ENCODE measurements around the gene PRDM5. TPM values are rescaled to one million over a fixed set of nuclear protein-coding genes. Genes with fewer than 3 reads are reported as not detected.

PRDM5 gene
- total and polyA plus RNA-seq, 7 experiments from 2014 or later = 0.15 to 1.1 (median 0.54) TPM; not detected in 2

DNA sequence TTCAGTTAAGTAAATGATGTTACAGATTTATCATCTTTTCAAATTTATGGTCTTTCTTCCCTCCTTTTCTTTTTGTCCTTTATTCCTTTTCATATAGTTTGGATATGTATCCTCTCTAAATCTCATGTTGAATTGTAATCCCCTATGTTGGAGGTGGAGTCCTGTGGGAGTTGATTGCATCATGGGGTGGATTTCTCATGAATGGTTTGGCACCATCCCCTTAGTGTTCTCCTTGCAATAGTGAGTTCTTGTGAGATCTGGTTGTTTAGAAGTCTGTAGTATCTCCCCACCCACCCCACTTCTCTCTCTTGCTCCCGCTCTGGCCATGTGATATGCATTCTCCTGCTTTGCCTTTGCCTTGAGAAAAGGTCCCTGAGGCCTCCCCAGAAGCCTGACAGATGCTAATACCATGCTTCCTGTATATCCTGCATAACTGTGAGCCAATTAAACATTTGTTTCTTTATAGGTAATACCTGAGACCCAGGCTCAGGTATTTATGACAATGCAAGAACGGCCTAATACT lies 236.7 kb downstream of the PRDM5 start:
- Mint-ChIP-seq H3K4me3 (no peak overlapping the region), H3K27ac (no peak overlapping the region), H3K27me3 (peaks cover 0 to 9% (median 6%) of the 10 kb centered on the region in 5 donors), H3K36me3 (no peaks in the 10 kb centered on the region), H3K9me3 (no peaks in the 10 kb centered on the region), H3K4me1 (peaks cover 0 to 2% (median 0%) of the 10 kb centered on the region in 7 donors)
- no peaks in the 10 kb centered on the region for H3K4me1 ChIP-seq (ENCODE audit: control insufficient read depth in 2 of 2, insufficient read depth in 2 of 2, low read length in 2 of 2)
- no peaks in the 10 kb centered on the region for H3K27me3 ChIP-seq (ENCODE audit: control insufficient read depth in 2 of 2, insufficient read depth in 2 of 2, low read length in 2 of 2)
- ChIA-PET CTCF (no interaction called here), POLR2A (no interaction called here)
- no peak overlapping the region for H3K27ac ChIP-seq (ENCODE audit: low read depth, low read length)
- DNase-seq (no peak), ATAC-seq (no peak)
- no peak overlapping the region for H3K4me3 ChIP-seq (ENCODE audit: low read length)
- no peaks in the 10 kb centered on the region for H3K36me3 ChIP-seq (ENCODE audit: control insufficient read depth in 2 of 3, insufficient read depth in 3 of 3, low read length in 3 of 3)
- intact Hi-C loops (cut with micrococcal nuclease) = no loop called here
- H3K9me3 ChIP-seq (ENCODE audit: control insufficient read depth in 2 of 3, low read length in 3 of 3) = no peaks in the 10 kb centered on the region

DNA sequence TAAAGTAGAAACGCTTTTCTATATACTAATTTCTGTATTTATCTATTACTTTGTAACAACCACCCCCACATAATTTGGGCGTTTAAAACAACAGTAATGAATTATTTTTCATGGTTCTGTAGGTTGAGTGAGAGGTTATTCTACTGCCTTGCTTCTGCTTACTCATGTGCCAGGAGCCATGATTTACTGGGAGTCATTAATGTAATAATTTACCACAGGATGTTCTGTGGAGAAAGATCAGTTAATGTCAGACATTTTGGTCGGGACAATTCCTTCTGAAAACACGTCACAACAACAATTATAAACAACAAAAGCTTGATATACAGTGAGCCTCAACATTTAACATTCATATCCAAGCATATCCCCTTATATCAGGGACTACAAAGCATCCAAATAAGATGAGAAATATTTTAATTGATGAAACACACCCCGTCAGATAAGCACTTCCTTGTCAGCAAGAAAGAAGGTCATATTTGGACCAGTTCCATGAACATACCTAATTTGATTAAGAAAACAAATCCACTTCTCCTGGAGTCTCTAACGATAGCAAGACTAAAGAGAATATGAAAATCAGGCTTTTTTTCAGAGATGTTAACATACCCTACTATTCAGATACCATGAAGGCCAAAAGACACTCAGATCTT lies 238.5 kb downstream of the PRDM5 start:
- H3K36me3 Mint-ChIP-seq = no peaks in the 10 kb centered on the region
- no peak overlapping the region for H3K27ac ChIP-seq (ENCODE audit: low read depth, low read length)
- ChIA-PET CTCF (no interaction called here), POLR2A (no interaction called here)
- intact Hi-C loops (cut with micrococcal nuclease) = no loop called here
- no peak for ATAC-seq
- H3K4me3 Mint-ChIP-seq = no peak overlapping the region
- H3K27ac Mint-ChIP-seq = no peak overlapping the region
- H3K9me3 ChIP-seq (ENCODE audit: control insufficient read depth in 2 of 3, low read length in 3 of 3) = no peaks in the 10 kb centered on the region
- H3K4me1 ChIP-seq (ENCODE audit: control insufficient read depth in 2 of 2, insufficient read depth in 2 of 2, low read length in 2 of 2) = no peaks in the 10 kb centered on the region
- H3K27me3 ChIP-seq (ENCODE audit: control insufficient read depth in 2 of 2, insufficient read depth in 2 of 2, low read length in 2 of 2) = no peaks in the 10 kb centered on the region
- H3K9me3 Mint-ChIP-seq = no peaks in the 10 kb centered on the region
- H3K36me3 ChIP-seq (ENCODE audit: control insufficient read depth in 2 of 3, insufficient read depth in 3 of 3, low read length in 3 of 3) = no peaks in the 10 kb centered on the region
- peaks cover 3 to 9% (median 8%) of the 10 kb centered on the region in 5 donors for H3K27me3 Mint-ChIP-seq
- H3K4me3 ChIP-seq (ENCODE audit: low read length) = no peak overlapping the region
- DNase-seq = no peak
- peaks cover 0 to 2% (median 0%) of the 10 kb centered on the region in 7 donors for H3K4me1 Mint-ChIP-seq

DNA sequence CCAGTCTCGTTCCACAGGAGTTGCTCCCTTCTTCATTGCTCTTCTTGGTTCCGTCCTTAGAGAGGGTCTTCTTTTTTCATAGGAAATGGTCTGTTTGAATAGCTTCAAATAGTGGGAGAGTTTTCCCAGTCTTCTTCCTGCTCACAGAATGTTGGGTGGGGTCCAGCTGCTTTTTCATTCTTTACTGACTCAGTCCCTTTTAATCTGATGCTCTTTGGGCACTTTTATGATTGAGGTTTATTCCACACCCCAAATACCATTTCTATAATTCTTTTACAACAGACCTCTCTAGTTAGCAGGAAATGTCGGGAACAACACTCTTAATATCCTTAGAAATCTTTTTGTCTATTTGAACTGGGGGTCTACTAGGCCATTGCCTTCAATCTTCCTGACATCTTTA lies 239.5 kb downstream of the PRDM5 start:
- CTCF ChIA-PET = no interaction called here
- Mint-ChIP-seq H3K4me3 (no peak overlapping the region), H3K36me3 (no peaks in the 10 kb centered on the region), H3K27me3 (peaks cover 3 to 14% (median 6%) of the 10 kb centered on the region in 5 donors), H3K4me1 (peaks cover 0 to 2% (median 0%) of the 10 kb centered on the region in 7 donors), H3K9me3 (no peaks in the 10 kb centered on the region), H3K27ac (no peak overlapping the region)
- ATAC-seq (no peak), DNase-seq (no peak)
- no peaks in the 10 kb centered on the region for H3K9me3 ChIP-seq (ENCODE audit: control insufficient read depth in 2 of 3, low read length in 3 of 3)
- H3K4me3 ChIP-seq (ENCODE audit: low read length) = no peak overlapping the region
- no peaks in the 10 kb centered on the region for H3K27me3 ChIP-seq (ENCODE audit: control insufficient read depth in 2 of 2, insufficient read depth in 2 of 2, low read length in 2 of 2)
- no peaks in the 10 kb centered on the region for H3K4me1 ChIP-seq (ENCODE audit: control insufficient read depth in 2 of 2, insufficient read depth in 2 of 2, low read length in 2 of 2)
- POLR2A ChIA-PET = no interaction called here
- H3K36me3 ChIP-seq (ENCODE audit: control insufficient read depth in 2 of 3, insufficient read depth in 3 of 3, low read length in 3 of 3) = no peaks in the 10 kb centered on the region
- intact Hi-C loops (cut with micrococcal nuclease) = no loop called here
- no peak overlapping the region for H3K27ac ChIP-seq (ENCODE audit: low read depth, low read length)

DNA sequence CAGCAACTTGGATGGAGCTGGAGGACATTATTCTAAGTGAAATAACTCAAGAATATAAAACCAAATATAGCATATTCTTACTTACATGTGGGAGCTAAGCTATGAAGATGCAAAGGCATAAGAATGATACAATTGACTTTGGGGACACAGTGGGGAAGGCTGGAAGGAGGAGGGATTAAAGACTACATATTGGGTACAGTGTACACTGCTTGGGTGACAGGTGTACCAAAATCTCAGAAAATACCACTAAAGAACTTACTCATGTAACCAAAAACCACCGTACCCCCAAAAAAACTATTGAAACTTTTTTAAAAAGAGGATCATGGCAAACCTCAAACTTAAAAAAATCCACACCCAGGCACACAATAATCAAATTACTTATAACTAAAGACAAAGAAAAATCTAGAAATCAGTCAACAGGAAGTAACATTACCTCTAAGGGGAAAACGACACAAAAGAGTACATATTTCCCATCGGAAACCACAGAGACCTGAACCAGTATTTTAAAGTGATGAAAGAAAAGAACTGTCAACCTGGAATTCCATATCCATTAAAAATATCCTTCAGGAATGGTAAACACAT lies 241.8 kb downstream of the PRDM5 start:
- no peak overlapping the region for H3K4me3 Mint-ChIP-seq
- H3K27ac ChIP-seq (ENCODE audit: low read depth, low read length) = no peak overlapping the region
- no peak overlapping the region for H3K4me3 ChIP-seq (ENCODE audit: low read length)
- H3K4me1 ChIP-seq (ENCODE audit: control insufficient read depth in 2 of 2, insufficient read depth in 2 of 2, low read length in 2 of 2) = no peaks in the 10 kb centered on the region
- no peak for ATAC-seq
- POLR2A ChIA-PET = no interaction called here
- H3K9me3 ChIP-seq (ENCODE audit: control insufficient read depth in 2 of 3, low read length in 3 of 3) = no peaks in the 10 kb centered on the region
- H3K27me3 Mint-ChIP-seq = peaks cover 7 to 26% (median 23%) of the 10 kb centered on the region in 5 donors
- peaks cover 0 to 2% (median 0%) of the 10 kb centered on the region in 7 donors for H3K4me1 Mint-ChIP-seq
- peaks cover 0 to 11% (median 3%) of the 10 kb centered on the region in 11 donors for H3K9me3 Mint-ChIP-seq
- H3K27ac Mint-ChIP-seq = no peak overlapping the region
- no peak for DNase-seq
- no peaks in the 10 kb centered on the region for H3K36me3 Mint-ChIP-seq
- no peaks in the 10 kb centered on the region for H3K36me3 ChIP-seq (ENCODE audit: control insufficient read depth in 2 of 3, insufficient read depth in 3 of 3, low read length in 3 of 3)
- H3K27me3 ChIP-seq (ENCODE audit: control insufficient read depth in 2 of 2, insufficient read depth in 2 of 2, low read length in 2 of 2) = no peaks in the 10 kb centered on the region
- CTCF ChIA-PET = no interaction called here
- intact Hi-C loops (cut with micrococcal nuclease) = no loop called here

DNA sequence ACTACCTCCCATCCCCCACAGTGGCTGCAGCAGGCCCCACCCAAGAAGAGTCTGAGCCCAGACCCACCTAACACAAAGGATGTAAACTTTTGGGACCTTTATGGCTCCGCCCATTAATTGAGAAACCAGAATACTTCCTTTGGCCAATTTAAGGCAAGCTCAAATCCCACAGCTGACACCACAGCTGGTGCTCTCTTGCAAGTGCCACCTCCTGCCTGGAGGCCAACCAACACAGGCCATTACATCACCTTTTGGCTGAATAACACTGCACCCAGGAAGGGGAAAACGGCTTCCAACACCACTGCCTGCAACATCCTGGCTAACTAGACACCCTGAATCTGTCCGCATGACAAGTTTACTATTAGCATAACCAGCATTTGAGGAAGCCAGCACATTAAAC lies 248.8 kb downstream of the PRDM5 start:
- Mint-ChIP-seq H3K4me1 (no peaks in the 10 kb centered on the region), H3K9me3 (peaks cover 0 to 48% (median 13%) of the 10 kb centered on the region in 11 donors), H3K36me3 (peaks cover 0 to 14% (median 10%) of the 10 kb centered on the region in 5 donors), H3K27me3 (peaks cover 3 to 48% (median 35%) of the 10 kb centered on the region in 5 donors), H3K27ac (no peak overlapping the region), H3K4me3 (no peak overlapping the region)
- Histone ChIP-seq H3K27ac (ENCODE audit: low read depth, low read length) (no peak overlapping the region), H3K36me3 (ENCODE audit: control insufficient read depth in 2 of 3, insufficient read depth in 3 of 3, low read length in 3 of 3) (no peaks in the 10 kb centered on the region), H3K27me3 (ENCODE audit: control insufficient read depth in 2 of 2, insufficient read depth in 2 of 2, low read length in 2 of 2) (no peaks in the 10 kb centered on the region), H3K9me3 (ENCODE audit: control insufficient read depth in 2 of 3, low read length in 3 of 3) (peaks cover 0 to 11% (median 0%) of the 10 kb centered on the region in 3 experiments), H3K4me3 (ENCODE audit: low read length) (no peak overlapping the region), H3K4me1 (ENCODE audit: control insufficient read depth in 2 of 2, insufficient read depth in 2 of 2, low read length in 2 of 2) (no peaks in the 10 kb centered on the region)
- ATAC-seq (no peak), DNase-seq (no peak)
- intact Hi-C loops (cut with micrococcal nuclease) = no loop called here
- ChIA-PET CTCF (no interaction called here), POLR2A (no interaction called here)

DNA sequence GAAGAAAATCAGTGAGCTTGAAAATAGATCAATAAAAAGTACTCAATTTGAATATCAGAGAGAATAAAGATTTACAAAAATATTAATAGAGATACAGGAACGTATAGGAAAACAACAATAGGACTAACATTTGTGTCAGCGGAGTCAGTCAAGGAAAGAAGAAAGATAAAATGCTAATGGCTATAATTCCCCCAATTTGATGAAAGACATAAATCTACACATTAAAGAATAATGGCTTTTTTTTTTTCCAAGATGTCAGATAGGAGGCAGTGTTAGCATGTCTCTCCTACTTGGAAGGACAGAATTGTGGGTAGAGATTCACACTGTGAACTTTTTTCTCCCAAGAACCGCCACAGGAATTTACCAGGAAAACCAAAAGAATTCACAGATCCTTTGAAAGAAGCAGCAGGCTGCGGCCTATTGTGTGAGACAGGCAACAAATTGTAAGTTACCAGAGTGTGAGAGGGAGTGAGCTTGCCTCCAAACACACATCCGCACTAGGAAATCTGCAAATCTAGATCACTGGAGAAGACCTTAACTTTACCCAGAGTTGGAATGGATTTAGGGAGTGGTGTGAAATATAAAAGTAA lies 249.9 kb downstream of the PRDM5 start:
- peaks cover 0 to 48% (median 13%) of the 10 kb centered on the region in 11 donors for H3K9me3 Mint-ChIP-seq
- ATAC-seq = no peak
- Histone ChIP-seq H3K27ac (ENCODE audit: low read depth, low read length) (no peak overlapping the region), H3K9me3 (ENCODE audit: control insufficient read depth in 2 of 3, low read length in 3 of 3) (peaks cover 0 to 11% (median 0%) of the 10 kb centered on the region in 3 experiments), H3K4me3 (ENCODE audit: low read length) (no peak overlapping the region), H3K36me3 (ENCODE audit: control insufficient read depth in 2 of 3, insufficient read depth in 3 of 3, low read length in 3 of 3) (no peaks in the 10 kb centered on the region), H3K27me3 (ENCODE audit: control insufficient read depth in 2 of 2, insufficient read depth in 2 of 2, low read length in 2 of 2) (no peaks in the 10 kb centered on the region), H3K4me1 (ENCODE audit: control insufficient read depth in 2 of 2, insufficient read depth in 2 of 2, low read length in 2 of 2) (no peaks in the 10 kb centered on the region)
- H3K27ac Mint-ChIP-seq = no peak overlapping the region
- ChIA-PET POLR2A (no interaction called here), CTCF (no interaction called here)
- intact Hi-C loops (cut with micrococcal nuclease) = no loop called here
- no peaks in the 10 kb centered on the region for H3K4me1 Mint-ChIP-seq
- peaks cover 3 to 45% (median 34%) of the 10 kb centered on the region in 5 donors for H3K27me3 Mint-ChIP-seq
- DNase-seq = no peak
- H3K36me3 Mint-ChIP-seq = peaks cover 0 to 14% (median 10%) of the 10 kb centered on the region in 5 donors
- H3K4me3 Mint-ChIP-seq = no peak overlapping the region

All from naive thymus-derived CD4-positive, alpha-beta T cell (primary cell).